H9 (cell line): ENCODE measurements around the gene F12. TPM values are rescaled to one million over a fixed set of nuclear protein-coding genes. Genes with fewer than 3 reads are reported as not detected.

Experiments used
- DNase-seq: peaks from one replicate; pipeline ENCODE4 v3.0.0-alpha.2; 2017
- H2AFZ ChIP-seq: one replicate; pipeline ENCODE4 v1.6.1; 2013; ENCODE audit warnings: mild to moderate bottlenecking, low read length, control low read depth, moderate library complexity
- H2AK5ac ChIP-seq: 2 replicates; pipeline ENCODE4 v1.6.1; 2013; ENCODE audit warnings: low read length, control low read depth, mixed read lengths; ENCODE audit not compliant: insufficient read length
- H2BK120ac ChIP-seq: one replicate; pipeline ENCODE4 v1.6.1; 2013; ENCODE audit warnings: low read depth, mild to moderate bottlenecking, low read length, control low read depth, inconsistent platforms; ENCODE audit not compliant: poor library complexity, severe bottlenecking
- H2BK12ac ChIP-seq: 2 replicates; pipeline ENCODE4 v1.6.1; 2013; ENCODE audit warnings: low read length, control low read depth, mixed read lengths, low read depth; ENCODE audit not compliant: insufficient read length
- H2BK15ac ChIP-seq: 2 replicates; pipeline ENCODE4 v1.6.1; 2013; ENCODE audit warnings: low read depth, low read length, control low read depth
- H2BK20ac ChIP-seq: one replicate; pipeline ENCODE4 v1.6.1; 2013; ENCODE audit warnings: low read depth, mild to moderate bottlenecking, low read length, control low read depth, inconsistent platforms; ENCODE audit not compliant: poor library complexity, severe bottlenecking
- H2BK5ac ChIP-seq: 2 replicates; pipeline ENCODE4 v1.6.1; 2013; ENCODE audit warnings: low read length, control low read depth, mixed read lengths; ENCODE audit not compliant: insufficient read length
- H3K14ac ChIP-seq: 2 replicates; pipeline ENCODE4 v1.6.1; 2013; ENCODE audit warnings: low read length, control low read depth; ENCODE audit not compliant: insufficient read depth
- H3K18ac ChIP-seq: 2 replicates; pipeline ENCODE4 v1.6.1; 2013; ENCODE audit warnings: low read depth, mild to moderate bottlenecking, mixed read lengths, low read length, control low read depth; ENCODE audit not compliant: insufficient read length
- H3K23ac ChIP-seq: 2 replicates; pipeline ENCODE4 v1.6.1; 2013; ENCODE audit warnings: low read length, control low read depth, mixed read lengths, low read depth; ENCODE audit not compliant: insufficient read length
- H3K23me2 ChIP-seq: 2 replicates; pipeline ENCODE4 v1.6.1; 2013; ENCODE audit warnings: low read depth, mild to moderate bottlenecking, mixed read lengths, low read length, control low read depth; ENCODE audit not compliant: insufficient read length, poor library complexity, severe bottlenecking
- H3K27ac ChIP-seq: 2 replicates; pipeline ENCODE4 v1.5.1; 2013; ENCODE audit warnings: low read length, control low read depth, mixed read lengths, low read depth; ENCODE audit not compliant: insufficient read length
- H3K27me3 ChIP-seq: 2 replicates; pipeline ENCODE4 v1.6.1; 2013; ENCODE audit warnings: low read length, control low read depth, inconsistent platforms; ENCODE audit not compliant: insufficient read depth
- H3K4ac ChIP-seq: 2 replicates; pipeline ENCODE4 v1.6.1; 2013; ENCODE audit warnings: low read depth, mild to moderate bottlenecking, control low read depth, inconsistent platforms, low read length, moderate library complexity
- H3K4me1 ChIP-seq: 2 replicates; pipeline ENCODE4 v1.6.1; 2013; ENCODE audit warnings: low read length, control low read depth, inconsistent platforms; ENCODE audit not compliant: insufficient read depth
- H3K4me2 ChIP-seq: 2 replicates; pipeline ENCODE4 v1.6.1; 2013; ENCODE audit warnings: low read length, control low read depth, mixed read lengths; ENCODE audit not compliant: insufficient read length, insufficient read depth
- H3K56ac ChIP-seq: 2 replicates; pipeline ENCODE4 v1.6.1; 2013; ENCODE audit warnings: low read depth, mild to moderate bottlenecking, mixed read lengths, low read length, control low read depth; ENCODE audit not compliant: insufficient read length
- H3K79me1 ChIP-seq: 2 replicates; pipeline ENCODE4 v1.6.1; 2013; ENCODE audit warnings: low read depth, mild to moderate bottlenecking, moderate library complexity, low read length, control low read depth, inconsistent platforms; ENCODE audit not compliant: insufficient read depth, poor library complexity, severe bottlenecking
- H3K79me2 ChIP-seq: 2 replicates; pipeline ENCODE4 v1.6.1; 2013; ENCODE audit warnings: low read length, control low read depth, inconsistent platforms; ENCODE audit not compliant: insufficient read depth
- H3K9ac ChIP-seq: 2 replicates; pipeline ENCODE4 v1.6.1; 2013; ENCODE audit warnings: low read length, control low read depth, mixed read lengths; ENCODE audit not compliant: insufficient read length; ENCODE audit errors: extremely low read depth
- H3K9me3 ChIP-seq: one replicate; pipeline ENCODE4 v1.6.1; 2013; ENCODE audit warnings: low read depth, low read length, inconsistent platforms; ENCODE audit not compliant: control insufficient read depth
- H3T11ph ChIP-seq: one replicate; pipeline ENCODE4 v1.6.1; 2013; ENCODE audit warnings: mild to moderate bottlenecking, low read length, control low read depth, inconsistent platforms
- H4K20me1 ChIP-seq: one replicate; pipeline ENCODE4 v1.6.1; 2013; ENCODE audit not compliant: control insufficient read depth, insufficient read length, insufficient read depth
- H4K5ac ChIP-seq: 2 replicates; pipeline ENCODE4 v1.6.1; 2013; ENCODE audit warnings: low read depth, mild to moderate bottlenecking, mixed read lengths, low read length, control low read depth; ENCODE audit not compliant: insufficient read length
- H4K8ac ChIP-seq: replicated peaks from 2 replicates; pipeline ENCODE4 v1.6.1; 2013; ENCODE audit warnings: low read length, control low read depth, mixed read lengths, low read depth; ENCODE audit not compliant: insufficient read length
- H4K91ac ChIP-seq: 2 replicates; pipeline ENCODE4 v1.6.1; 2013; ENCODE audit warnings: low read depth, mild to moderate bottlenecking, moderate library complexity, mixed read lengths, low read length, control low read depth; ENCODE audit not compliant: insufficient read length
- H3K27ac Mint-ChIP-seq, 3 experiments: 2 replicates in 2 of 3; 3 replicates in 1 of 3; pipeline ENCODE4 v1.8.0; 2020 to 2021; ENCODE audit warnings: mixed read lengths in 3 of 3, mild to moderate bottlenecking in 1 of 3, moderate library complexity in 1 of 3
- H3K27me3 Mint-ChIP-seq: 2 replicates; pipeline ENCODE4 v1.8.0; 2021; ENCODE audit warnings: low read depth, mild to moderate bottlenecking, moderate library complexity, mixed read lengths
- H3K36me3 Mint-ChIP-seq, 3 experiments: 2 replicates in 2 of 3; 3 replicates in 1 of 3; pipeline ENCODE4 v1.8.0; 2020 to 2021; ENCODE audit warnings: low read depth in 3 of 3, mixed read lengths in 3 of 3; ENCODE audit not compliant: insufficient read depth in 1 of 3
- H3K4me1 Mint-ChIP-seq, 2 experiments: 2 replicates each; pipeline ENCODE4 v1.8.0; 2020; ENCODE audit warnings: mixed read lengths in 2 of 2
- H3K4me3 Mint-ChIP-seq, 2 experiments: 2 replicates in 1 of 2; 3 replicates in 1 of 2; pipeline ENCODE4 v1.8.0; 2020 to 2021; ENCODE audit warnings: mild to moderate bottlenecking in 2 of 2, mixed read lengths in 2 of 2, moderate library complexity in 1 of 2
- H3K9me3 Mint-ChIP-seq, 2 experiments: 2 replicates in 1 of 2; 3 replicates in 1 of 2; pipeline ENCODE4 v1.8.0; 2020; ENCODE audit warnings: mild to moderate bottlenecking in 2 of 2, mixed read lengths in 2 of 2, moderate library complexity in 1 of 2
- WGBS: extraction: QIAGEN DNeasy Blood & Tissue Kit; methylation state at CpG from one replicate; pipeline ENCODE4 v1.1.7; 2013; ENCODE audit warnings: missing lambda C conversion rate, low lambda C conversion rate, mixed read lengths; ENCODE audit not compliant: insufficient read length; ENCODE audit errors: extremely low coverage; 5-methylcytosine and 5-hydroxymethylcytosine counted together
- total RNA-seq: library from RNA; stranded (reverse); gene quantifications from 2 replicates; pipeline ENCODE4 v1.2.1, GENCODE V29; 2021
- TF ChIP-seq, protein P1 (sequence below): fragments of 200-600 bp; sonication (generic); conservative IDR thresholded peaks from 3 replicates; pipeline ENCODE4 v1.8.0; 2021; ENCODE audit warnings: antibody characterized with exemption, mild to moderate bottlenecking

Gene F12
- total RNA-seq, 1 experiment from 2014 or later = 3.5 TPM

DNA sequence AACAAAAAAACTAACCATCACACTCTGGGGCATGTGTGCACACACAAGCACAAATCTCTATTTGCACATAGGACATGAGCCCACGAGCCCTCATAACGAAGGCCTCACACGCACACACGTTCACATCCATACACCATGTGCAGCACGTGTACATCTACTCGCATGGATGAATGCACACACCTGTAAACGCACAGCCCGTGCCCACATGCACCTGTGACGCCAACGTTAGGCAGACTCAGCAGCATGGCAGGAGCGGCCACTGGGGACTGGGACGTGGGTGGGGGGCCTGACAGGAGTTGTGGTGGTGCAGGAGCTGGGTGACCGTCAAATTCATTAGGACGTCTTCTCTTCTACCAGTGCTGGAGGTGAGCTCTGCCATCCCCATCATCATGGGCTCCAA is 22.0 kb downstream of the F12 start:
- Histone ChIP-seq H3K27me3 (no peaks in the 10 kb centered on the region; the same call in 1 of the 2 replicates), H2BK5ac (no peak overlapping the region), H2AFZ (no peak overlapping the region), H3K23me2 (no peaks in the 10 kb centered on the region), H2BK12ac (no peak overlapping the region), H3K4ac (no peak overlapping the region), H3K18ac (no peak overlapping the region), H2BK120ac (no peak overlapping the region), H2BK15ac (no peak overlapping the region), H3K9me3 (no peaks in the 10 kb centered on the region), H3K4me1 (no peaks in the 10 kb centered on the region), H3K9ac (no peak overlapping the region), H3K4me2 (no peak overlapping the region), H2AK5ac (no peak overlapping the region), H3K27ac (no peak overlapping the region), H4K5ac (no peak overlapping the region), H3K79me2 (no peaks in the 10 kb centered on the region), H4K91ac (no peak overlapping the region), H4K8ac (no peak overlapping the region), H2BK20ac (no peak overlapping the region), H3K56ac (no peak overlapping the region), H3T11ph (no peak overlapping the region), H3K14ac (no peak overlapping the region), H4K20me1 (no peaks in the 10 kb centered on the region), H3K79me1 (no peaks in the 10 kb centered on the region), H3K23ac (no peak overlapping the region)
- Mint-ChIP-seq H3K27ac (no peak overlapping the region), H3K9me3 (no peaks in the 10 kb centered on the region; a peak in 1 of 5 replicates), H3K4me3 (no peak overlapping the region), H3K27me3 (peaks cover 74% of the 10 kb centered on the region), H3K36me3 (no peaks in the 10 kb centered on the region), H3K4me1 (peaks cover 22 to 25% of the 10 kb centered on the region in 2 experiments)
- WGBS = no CpG with 5 or more reads among the region's 14 CpGs
- TF ChIP-seq, protein P1, sequence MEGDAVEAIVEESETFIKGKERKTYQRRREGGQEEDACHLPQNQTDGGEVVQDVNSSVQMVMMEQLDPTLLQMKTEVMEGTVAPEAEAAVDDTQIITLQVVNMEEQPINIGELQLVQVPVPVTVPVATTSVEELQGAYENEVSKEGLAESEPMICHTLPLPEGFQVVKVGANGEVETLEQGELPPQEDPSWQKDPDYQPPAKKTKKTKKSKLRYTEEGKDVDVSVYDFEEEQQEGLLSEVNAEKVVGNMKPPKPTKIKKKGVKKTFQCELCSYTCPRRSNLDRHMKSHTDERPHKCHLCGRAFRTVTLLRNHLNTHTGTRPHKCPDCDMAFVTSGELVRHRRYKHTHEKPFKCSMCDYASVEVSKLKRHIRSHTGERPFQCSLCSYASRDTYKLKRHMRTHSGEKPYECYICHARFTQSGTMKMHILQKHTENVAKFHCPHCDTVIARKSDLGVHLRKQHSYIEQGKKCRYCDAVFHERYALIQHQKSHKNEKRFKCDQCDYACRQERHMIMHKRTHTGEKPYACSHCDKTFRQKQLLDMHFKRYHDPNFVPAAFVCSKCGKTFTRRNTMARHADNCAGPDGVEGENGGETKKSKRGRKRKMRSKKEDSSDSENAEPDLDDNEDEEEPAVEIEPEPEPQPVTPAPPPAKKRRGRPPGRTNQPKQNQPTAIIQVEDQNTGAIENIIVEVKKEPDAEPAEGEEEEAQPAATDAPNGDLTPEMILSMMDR = no peak
- no peak for DNase-seq
